SKM-1 treated with dmso at 0.1 percent for 144 hours (cell line): ENCODE data around the gene CDS2.

ENCODE experiments used
- DNase-seq: peaks from one replicate; lab custom pipeline; 2025; ENCODE audit not compliant: unreplicated experiment; lab: John Stamatoyannopoulos, UW

Gene CDS2

GRCh38 chr20:5205348-5206210, 78.8 kb downstream of the CDS2 start:
- peak; percentile 10 for DNase-seq

DNA sequence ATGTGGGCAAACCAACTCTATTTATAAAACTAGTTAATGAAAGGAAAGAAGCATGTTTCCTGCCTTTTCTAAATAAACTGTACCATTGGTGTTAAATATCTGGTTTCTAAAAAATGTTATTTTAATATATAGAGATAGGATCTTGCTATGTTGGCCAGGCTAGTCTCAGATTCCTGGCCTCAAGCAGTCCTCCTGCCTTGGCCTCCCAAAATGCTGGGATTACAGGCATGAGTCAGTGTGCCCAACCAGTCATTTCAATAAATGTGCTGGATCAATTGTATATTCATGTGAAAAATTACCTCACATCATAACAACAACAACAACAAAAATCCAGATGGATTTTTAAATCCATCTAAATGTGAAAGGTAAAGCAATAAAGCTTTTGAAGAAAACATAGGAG, 80.3 kb downstream of the CDS2 start:
- no peak for DNase-seq

DNA sequence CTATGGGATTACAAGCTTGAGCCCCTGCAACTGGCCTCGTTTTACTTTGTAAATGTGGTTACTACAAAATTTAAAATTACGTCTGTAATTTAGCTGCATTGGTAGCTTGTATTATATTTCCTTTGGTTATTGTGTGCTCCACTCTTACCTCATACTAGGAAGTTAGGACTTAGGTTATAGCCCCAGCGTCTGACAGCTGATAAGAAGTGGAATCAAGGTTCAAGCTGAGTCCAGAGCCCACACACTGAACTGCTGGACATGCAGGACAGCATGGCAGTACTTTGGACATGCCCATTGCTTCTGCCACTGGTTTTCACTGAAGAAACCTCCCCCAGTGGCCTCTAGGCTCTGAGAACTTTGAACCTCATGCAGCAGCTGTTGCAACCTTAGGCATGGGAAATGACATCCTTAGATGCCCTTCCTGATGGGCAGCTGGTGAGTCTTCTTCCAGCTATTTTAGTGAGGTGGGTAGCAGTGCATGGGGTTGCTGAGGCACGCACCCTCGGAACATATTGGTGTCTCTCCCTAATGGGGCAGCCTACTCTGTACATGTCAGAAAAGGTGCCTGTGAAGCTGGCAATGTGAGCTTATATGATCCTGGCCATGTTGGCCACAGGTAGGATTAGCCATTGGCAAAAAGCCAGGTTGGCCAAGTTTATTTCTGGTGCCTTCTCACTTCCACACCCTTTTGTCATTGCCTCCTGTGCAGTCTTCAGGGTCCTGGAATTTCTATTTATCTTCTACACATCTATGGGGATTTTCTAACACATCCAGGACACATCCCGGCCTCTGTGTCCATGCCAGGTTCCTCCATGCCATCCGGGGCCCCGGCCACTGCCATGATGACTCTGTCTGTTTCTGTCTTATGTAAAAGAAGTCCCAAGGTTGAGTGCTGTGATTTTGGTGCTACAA, 85.3 kb downstream of the CDS2 start:
- DNase-seq, result no peak

DNA sequence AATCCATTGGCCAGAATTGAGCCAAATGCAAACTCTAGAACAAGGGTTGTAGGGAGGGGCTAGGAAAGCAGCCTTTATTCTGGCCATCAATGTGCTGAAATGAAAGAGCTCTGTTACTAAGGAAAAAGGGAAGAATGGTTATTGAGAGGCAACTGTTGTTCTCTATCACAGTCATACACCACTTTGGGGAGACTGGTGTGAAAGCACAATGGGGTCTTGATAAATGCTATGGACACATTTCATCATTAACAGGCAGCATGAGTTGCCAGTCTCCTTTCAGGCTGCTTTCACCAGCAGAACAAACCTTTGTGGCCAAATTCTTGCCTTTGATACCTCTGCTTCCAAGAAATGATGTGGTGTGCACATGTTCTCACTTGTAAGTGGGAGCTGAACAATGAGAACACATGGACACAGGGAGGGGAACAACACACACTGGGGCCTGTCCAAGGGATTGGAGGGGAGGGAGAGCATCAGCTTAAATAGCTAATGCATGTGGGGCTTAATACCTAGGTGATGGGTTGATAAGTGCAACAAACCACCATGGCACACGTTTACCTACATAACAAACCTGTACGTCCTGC, 86.2 kb downstream of the CDS2 start:
- DNase-seq, result no peak

DNA sequence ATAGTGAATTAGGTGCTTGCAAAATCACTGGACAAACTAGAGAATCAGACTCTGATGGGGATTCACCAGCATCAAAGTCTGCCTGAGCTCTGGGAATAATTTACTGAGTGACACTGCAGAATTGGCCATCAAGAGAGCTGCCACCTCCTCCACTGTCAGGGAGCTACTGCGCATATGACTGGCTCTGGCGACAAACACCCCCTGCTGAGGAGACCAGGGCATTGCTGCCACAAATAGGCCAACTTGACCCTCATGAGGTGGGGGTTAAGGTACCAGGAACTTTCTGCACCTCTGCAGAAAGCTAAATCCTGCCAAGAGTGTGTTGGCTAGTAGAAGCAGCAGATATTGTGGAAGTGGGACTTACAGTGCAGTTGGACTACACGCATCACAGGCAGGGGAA, 88.0 kb downstream of the CDS2 start:
- no peak for DNase-seq

DNA sequence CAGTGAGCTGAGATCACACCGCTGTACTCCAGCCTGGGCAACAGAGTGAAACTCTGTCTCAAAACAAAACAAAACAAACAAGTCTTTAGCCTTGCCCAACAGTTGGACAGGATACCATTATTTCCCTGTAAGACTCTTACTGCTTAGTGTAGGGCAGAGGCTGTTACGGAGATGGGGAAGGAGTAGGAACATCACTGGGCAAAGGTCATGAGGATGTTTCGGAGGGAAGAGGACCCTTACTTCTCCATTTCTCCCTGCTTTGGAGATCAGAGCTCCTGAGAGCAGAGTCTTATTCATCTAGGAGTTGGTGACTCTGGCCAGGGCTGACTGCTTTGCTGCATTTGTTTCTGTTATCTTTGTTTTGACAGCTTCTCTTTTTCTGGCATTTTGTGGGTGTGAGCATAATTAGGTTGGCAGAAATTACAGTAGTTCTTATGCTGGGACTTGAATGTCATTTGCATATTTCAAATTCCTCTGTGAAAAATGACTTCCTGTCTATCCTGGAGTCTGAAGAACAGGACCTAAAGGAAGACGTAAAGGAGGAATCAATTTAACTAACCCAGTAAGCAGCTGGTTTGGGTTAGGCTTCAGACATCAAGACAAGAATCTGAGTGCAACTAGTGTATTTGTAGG, 89.0 kb downstream of the CDS2 start:
- DNase-seq, result no peak

DNA sequence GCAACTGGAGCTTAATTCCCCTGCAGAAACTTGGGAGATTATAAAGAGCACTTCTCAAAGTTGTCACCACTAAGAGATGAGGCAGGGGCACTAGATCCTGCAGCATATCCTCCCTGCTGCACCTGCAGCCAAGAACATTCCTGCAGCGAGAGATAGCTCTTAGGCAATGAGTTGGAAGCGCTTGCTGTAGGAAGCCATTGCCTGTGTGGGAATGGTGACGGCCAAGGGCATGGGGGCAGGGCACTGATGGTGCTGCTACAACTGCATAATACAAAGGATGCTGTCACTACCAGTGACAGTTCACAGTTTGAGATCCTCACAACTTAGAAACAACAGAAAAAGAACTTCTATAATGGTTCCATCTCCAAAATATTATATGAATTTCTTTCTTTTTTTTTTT, 89.9 kb downstream of the CDS2 start:
- no peak for DNase-seq

GRCh38 chr20:5217616-5218015, 90.8 kb downstream of the CDS2 start:
- DNase-seq, result no peak

DNA sequence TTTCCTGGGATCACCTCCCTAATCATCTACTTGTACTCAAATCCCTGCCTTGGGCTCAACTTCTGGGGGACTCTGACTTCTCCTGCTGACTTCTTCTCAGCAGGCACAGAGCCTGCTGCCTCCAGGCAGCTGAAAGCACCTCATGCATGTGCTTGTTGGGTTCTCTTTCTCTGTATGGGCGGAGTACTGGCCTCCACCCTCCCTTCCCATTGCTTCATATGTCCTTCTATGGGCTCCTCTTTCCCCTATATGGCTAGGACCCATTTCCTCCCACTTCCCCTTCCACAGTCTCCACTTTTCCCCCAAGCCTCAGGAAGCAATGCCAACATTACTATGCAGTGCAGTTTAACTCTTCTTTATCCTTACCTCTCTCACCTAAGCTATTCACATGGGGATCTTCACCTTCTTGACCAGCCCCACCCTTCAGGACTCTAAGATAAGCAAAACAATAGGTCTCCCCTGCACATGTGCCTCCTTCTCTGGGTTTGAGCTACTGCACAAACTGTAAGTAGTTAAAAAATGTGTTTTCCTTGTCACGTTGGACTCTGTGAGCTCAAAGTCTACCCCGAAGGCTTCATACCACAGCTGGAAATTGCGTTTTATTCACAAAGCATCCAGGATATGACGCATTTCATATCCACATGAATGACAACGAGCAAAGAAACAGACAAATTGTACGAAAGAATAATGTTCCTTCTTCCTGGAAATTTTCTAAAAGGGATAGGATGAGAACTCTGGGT, 93.7 kb downstream of the CDS2 start:
- DNase-seq, result no peak

DNA sequence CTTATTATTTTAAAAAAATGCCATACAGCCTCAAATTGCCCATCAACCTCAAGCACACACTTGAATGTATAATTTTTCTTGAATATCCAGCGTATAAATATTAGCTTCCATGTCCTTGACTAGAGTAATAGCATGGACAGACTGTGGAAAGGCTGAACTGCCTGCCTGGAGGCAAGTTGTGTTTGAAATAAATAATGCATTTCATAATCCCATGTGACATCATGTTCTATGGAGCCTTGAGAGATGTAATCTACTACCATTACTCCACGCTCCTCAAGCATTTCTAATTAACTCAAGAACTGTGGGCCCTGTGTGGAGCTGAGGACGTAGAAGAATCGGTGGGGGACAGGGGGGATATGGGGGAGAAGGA, 94.2 kb downstream of the CDS2 start:
- DNase-seq, result no peak

GRCh38 chr20:5222919-5223634, 96.3 kb downstream of the CDS2 start:
- peak; percentile 19 for DNase-seq

GRCh38 chr20:5230544-5230943, 103.7 kb downstream of the CDS2 start:
- DNase-seq, result no peak

- DNase-seq, result no peak
Observed at GRCh38 chr20:5234158-5234557, 107.3 kb downstream of the CDS2 start.

DNA sequence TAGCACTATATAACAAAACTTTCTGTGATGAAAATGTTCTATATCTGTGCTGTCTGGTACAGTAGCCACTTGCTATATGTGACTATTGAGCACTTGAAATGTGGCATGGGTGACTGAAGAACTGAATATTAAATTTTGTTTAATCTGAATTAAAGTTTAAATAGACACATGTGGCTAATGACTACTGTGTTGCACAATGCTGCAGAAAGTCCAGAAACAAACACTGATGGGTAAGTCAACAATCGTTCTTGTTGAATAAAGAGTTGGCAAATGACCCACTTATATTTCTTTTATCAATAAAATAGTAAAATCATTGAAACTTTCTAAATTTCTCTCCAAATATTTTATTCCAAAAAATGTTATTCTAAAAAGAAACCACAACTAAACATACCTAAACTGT, 108.2 kb downstream of the CDS2 start:
- DNase-seq, result no peak
